NCI-H748 treated with DMSO at 0.1 percent for 48 hours (cell line): ENCODE measurements around the gene ZDHHC14.

Experiments used
- DNase-seq: peaks from one replicate; lab custom pipeline; 2025; lab: John Stamatoyannopoulos, UW

Gene ZDHHC14

GRCh38 chr6:157645201-157645795 is 264.3 kb downstream of the ZDHHC14 start:
- no peak for DNase-seq

GRCh38 chr6:157646012-157646411 is 265.0 kb downstream of the ZDHHC14 start:
- DNase-seq, result no peak

DNA sequence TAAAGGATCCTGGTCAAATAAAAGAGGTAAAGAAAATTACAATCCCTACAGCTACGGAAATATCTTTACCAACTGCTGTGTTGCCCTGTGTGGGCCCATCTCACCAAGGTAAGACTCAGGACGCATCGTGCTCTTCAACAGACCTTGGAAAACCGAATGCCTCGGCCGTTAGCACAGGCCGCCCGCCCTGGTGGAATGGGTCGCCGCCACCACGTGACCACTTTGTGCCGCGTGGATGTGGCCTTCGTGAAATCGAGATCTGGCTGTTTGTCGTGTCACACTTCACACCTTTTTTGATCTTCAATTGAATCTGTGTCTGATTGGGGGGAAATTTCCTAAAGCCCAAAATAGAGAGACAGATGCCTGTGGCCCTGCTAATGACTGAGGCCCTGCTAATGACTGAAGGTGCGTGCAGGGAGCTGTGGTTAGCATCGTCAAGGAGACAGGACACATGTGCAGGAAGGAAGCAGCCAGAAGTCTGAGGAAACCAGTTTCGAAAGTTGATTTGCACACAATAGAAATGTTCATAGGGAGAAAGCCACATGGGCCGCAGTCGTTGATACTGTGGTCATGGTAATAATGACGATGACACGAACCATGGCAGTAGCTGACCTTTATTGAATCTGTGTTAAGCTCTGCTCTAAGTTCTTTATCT is 266.4 kb downstream of the ZDHHC14 start:
- DNase-seq, result no peak

GRCh38 chr6:157648561-157648960 is 267.6 kb downstream of the ZDHHC14 start:
- DNase-seq, result no peak

- DNase-seq, result peak; percentile 33
These were observed 268.6 kb downstream of the ZDHHC14 start for GRCh38 chr6:157649311-157650260.

DNA sequence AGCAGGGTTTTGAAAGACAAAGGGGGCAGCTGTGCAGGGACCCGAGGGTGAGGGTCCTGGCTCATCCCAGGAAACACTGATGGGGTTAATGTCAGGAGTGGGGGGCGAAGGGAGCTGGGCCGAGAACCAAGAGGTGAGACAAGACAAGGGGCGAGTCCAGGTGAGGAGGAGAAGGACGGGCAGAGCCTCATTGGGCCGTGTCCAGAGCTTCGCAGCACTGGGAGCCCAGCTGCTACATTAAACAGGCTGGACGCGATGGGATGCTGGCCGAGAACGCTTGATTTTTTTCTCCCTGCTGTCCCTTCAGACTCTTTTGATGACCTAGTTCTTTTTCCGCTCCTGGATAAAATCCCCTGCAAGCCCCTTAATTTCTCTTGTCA is 269.3 kb downstream of the ZDHHC14 start:
- no peak for DNase-seq

DNA sequence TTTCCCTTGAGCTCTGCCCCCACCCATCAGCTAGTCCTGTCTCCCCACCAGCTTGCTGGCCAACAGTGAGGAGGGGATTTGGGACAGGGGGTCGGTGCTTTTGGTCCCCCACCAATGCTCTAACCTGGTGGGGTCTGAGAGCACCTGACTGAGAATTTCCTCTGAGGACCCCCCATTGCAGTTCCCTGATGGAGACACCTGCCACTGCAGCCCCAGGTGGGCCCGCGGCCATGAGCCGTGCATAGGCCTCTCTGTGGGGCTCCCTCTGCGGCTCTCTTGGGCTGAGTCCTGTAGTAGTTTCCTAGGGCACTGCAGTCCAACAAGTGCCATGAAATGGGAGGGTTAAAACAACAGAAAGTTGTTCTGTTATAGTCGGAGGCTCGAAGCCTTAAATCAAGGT is 269.8 kb downstream of the ZDHHC14 start:
- DNase-seq, result no peak

- no peak for DNase-seq
These were observed 270.9 kb downstream of the ZDHHC14 start for GRCh38 chr6:157651731-157652490.

- DNase-seq, result no peak
These were observed 271.8 kb downstream of the ZDHHC14 start for GRCh38 chr6:157652601-157653363.

DNA sequence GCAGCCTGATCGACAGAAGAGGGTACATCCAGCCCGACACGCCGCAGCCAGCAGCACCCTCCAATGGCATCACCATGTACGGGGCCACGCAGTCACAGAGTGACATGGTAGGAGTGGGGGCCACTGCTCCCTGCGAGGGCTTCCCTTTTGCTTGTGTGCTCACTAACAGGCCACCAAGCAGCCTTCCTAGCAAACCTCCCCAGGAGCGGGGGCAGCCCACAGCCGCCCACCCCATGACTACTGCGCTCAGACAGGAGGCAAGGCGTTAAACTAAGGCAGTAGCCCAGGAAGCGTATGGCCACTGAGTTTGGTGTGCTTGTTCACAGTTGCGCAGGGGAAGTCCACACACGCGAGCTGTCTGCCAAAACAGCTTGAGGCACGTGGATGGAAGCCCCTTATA is 272.5 kb downstream of the ZDHHC14 start:
- no peak for DNase-seq

GRCh38 chr6:157655139-157655538 is 274.1 kb downstream of the ZDHHC14 start:
- no peak for DNase-seq

GRCh38 chr6:157656437-157656997 is 275.5 kb downstream of the ZDHHC14 start:
- no peak for DNase-seq

GRCh38 chr6:157657754-157658153 is 276.8 kb downstream of the ZDHHC14 start:
- DNase-seq, result no peak

- DNase-seq, result no peak
These were observed 277.3 kb downstream of the ZDHHC14 start for GRCh38 chr6:157658301-157658700.

- peak; percentile 50 for DNase-seq
These were observed 278.7 kb downstream of the ZDHHC14 start for GRCh38 chr6:157659536-157660271.

DNA sequence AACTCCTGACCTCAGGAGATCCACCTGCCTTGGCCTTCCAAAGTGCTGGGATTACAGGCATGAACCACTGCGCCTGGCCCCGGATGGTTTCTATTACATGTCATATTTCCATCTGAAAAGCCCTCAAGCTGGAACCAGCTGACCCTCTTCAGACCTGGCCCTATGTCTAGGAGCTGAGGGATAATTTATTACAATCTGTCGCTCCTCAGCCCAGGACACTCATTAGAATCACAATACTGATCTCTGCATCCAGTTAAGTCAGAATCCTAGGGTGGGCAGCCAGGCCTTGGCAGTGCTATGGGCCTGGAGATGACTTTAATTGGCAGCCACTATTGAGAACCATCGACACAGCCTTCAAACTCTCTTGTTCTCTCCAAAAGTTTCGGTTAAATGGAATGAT is 279.4 kb downstream of the ZDHHC14 start:
- DNase-seq, result no peak

GRCh38 chr6:157661652-157662051 is 280.7 kb downstream of the ZDHHC14 start:
- no peak for DNase-seq

DNA sequence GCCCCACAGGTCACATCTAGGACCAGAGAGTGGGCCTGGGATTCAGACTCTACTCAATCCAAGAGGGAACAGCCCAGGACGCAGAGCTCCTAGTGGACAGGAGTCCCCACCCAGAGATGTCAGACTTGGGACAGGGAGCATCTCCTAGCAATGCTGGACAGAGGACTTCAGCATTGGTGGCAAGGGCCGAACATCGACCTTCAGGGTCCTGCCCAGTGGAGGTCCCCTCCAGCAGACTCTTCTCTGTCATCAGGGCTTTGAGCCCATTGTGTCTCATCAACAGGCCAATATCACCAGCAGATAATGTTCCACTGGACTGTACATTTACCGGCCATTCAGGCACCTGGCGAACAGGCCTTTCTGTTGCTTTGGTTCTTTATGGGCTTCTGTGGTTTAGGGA is 282.3 kb downstream of the ZDHHC14 start:
- no peak for DNase-seq

- DNase-seq, result peak; percentile 90
These were observed 284.2 kb downstream of the ZDHHC14 start for GRCh38 chr6:157665180-157665579.

- DNase-seq, result no peak
These were observed 285.7 kb downstream of the ZDHHC14 start for GRCh38 chr6:157666729-157667128.
